MM.1S (cell line): ENCODE data around the gene UST.
A peak's percentile ranks its signal among the peaks of the same experiment; 100 is the strongest.

ENCODE experiments used
- DNase-seq: peaks from one replicate; pipeline ENCODE4 v3.0.0-alpha.2; 2015
- H2AFZ ChIP-seq: fragments of 300-600 bp; sonication (generic); 2 replicates; pipeline ENCODE4 v1.6.0; 2016; ENCODE audit warnings: antibody characterized with exemption, low read length
- H3F3A ChIP-seq: fragments of 300-600 bp; sonication (generic); 2 replicates; pipeline ENCODE4 v1.6.1; 2016; ENCODE audit warnings: mild to moderate bottlenecking, antibody characterized with exemption, low read length, moderate library complexity, mixed read lengths; ENCODE audit not compliant: insufficient read depth
- H3K27ac ChIP-seq: fragments of 300-600 bp; sonication (generic); 2 replicates; pipeline ENCODE4 v1.5.1; 2016; ENCODE audit warnings: mild to moderate bottlenecking, low read length
- H3K27me3 ChIP-seq: fragments of 300-600 bp; sonication (generic); replicated peaks from 2 replicates; pipeline ENCODE4 v1.6.0; 2016; ENCODE audit warnings: low read length; ENCODE audit not compliant: insufficient read depth
- H3K36me3 ChIP-seq: fragments of 300-600 bp; sonication (generic); replicated peaks from 2 replicates; pipeline ENCODE4 v1.6.1; 2016; ENCODE audit warnings: mild to moderate bottlenecking, low read length, mixed read lengths; ENCODE audit not compliant: insufficient read depth
- H3K4me1 ChIP-seq: fragments of 300-600 bp; sonication (generic); 2 replicates; pipeline ENCODE4 v1.6.1; 2016; ENCODE audit warnings: low read length, mixed read lengths
- H3K4me2 ChIP-seq: fragments of 300-600 bp; sonication (generic); 2 replicates; pipeline ENCODE4 v1.6.0; 2016; ENCODE audit warnings: low read depth, low read length
- H3K4me3 ChIP-seq: fragments of 300-600 bp; sonication (generic); 2 replicates; pipeline ENCODE4 v1.5.1; 2016; ENCODE audit warnings: low read length, mixed read lengths
- H3K79me2 ChIP-seq: fragments of 300-600 bp; sonication (generic); 2 replicates; pipeline ENCODE4 v1.6.1; 2016; ENCODE audit warnings: mixed run types, low read length, mixed read lengths
- H3K9ac ChIP-seq: fragments of 300-600 bp; sonication (generic); 2 replicates; pipeline ENCODE4 v1.6.1; 2016; ENCODE audit warnings: low read length, mixed read lengths
- H3K9me2 ChIP-seq: fragments of 300-600 bp; sonication (generic); replicated peaks from 2 replicates; pipeline ENCODE4 v1.6.1; 2016; ENCODE audit warnings: mild to moderate bottlenecking, low read length, mixed read lengths; ENCODE audit not compliant: insufficient read depth
- H3K9me3 ChIP-seq: fragments of 300-600 bp; sonication (generic); replicated peaks from 2 replicates; pipeline ENCODE4 v1.6.1; 2016; ENCODE audit warnings: mild to moderate bottlenecking, low read length, mixed read lengths; ENCODE audit not compliant: insufficient read depth
- H4K20me1 ChIP-seq: fragments of 300-600 bp; sonication (generic); 2 replicates; pipeline ENCODE4 v1.6.1; 2016; ENCODE audit warnings: mild to moderate bottlenecking, low read length, moderate library complexity, mixed read lengths; ENCODE audit not compliant: insufficient read depth
- CTCF ChIP-seq: fragments of 300-600 bp; sonication (generic); IDR thresholded peaks from 2 replicates; pipeline ENCODE4 v1.5.1; 2016; ENCODE audit warnings: antibody characterized with exemption, low read length, mixed read lengths
- EZH2 ChIP-seq: fragments of 300-600 bp; sonication (generic); optimal IDR thresholded peaks from 2 replicates; pipeline ENCODE3; 2017; ENCODE audit warnings: low read depth, mild to moderate bottlenecking, antibody characterized with exemption, low read length, mixed read lengths
- EZH2phosphoT487 ChIP-seq: fragments of 300-600 bp; sonication (generic); IDR thresholded peaks from 2 replicates; pipeline ENCODE4 v1.6.1; 2018; ENCODE audit warnings: antibody characterized with exemption, low read length

The UST gene

DNA sequence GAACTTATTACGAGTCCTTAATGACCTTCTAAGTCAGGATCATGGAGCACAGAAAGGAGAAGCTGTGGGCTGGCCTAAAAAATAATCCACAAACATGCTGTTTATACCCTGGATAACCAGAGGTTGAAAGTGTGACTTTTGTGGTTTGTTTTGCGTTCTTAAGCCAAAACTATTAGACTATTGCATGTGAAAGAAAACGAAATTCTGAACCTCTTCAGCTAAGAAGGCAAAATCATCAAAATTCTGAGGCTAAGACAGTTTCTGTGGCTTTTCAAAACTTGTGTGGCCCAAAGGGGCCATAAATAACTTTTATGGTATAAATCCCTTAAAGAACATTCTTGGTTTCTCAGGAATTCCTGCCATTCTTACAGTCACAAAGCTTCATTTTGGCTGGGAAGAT is 251.0 kb downstream of the UST start:
- peak; percentile 61 for DNase-seq
- Histone ChIP-seq H3K4me1 (peaks cover 5% of the 10 kb centered on the region; the same call in 1 of the 2 replicates), H4K20me1 (no peaks in the 10 kb centered on the region), H3K9me3 (no peaks in the 10 kb centered on the region), H3K79me2 (no peaks in the 10 kb centered on the region), H2AFZ (no peak overlapping the region), H3K36me3 (no peaks in the 10 kb centered on the region), H3K9ac (no peak overlapping the region), H3K4me2 (no peak overlapping the region), H3K27ac (no peak overlapping the region), H3F3A (no peaks in the 10 kb centered on the region; the same call in 1 of the 2 replicates), H3K27me3 (peaks cover 58% of the 10 kb centered on the region), H3K9me2 (no peaks in the 10 kb centered on the region), H3K4me3 (no peak overlapping the region)
- TF ChIP-seq EZH2phosphoT487 = no peak
- TF ChIP-seq EZH2 = no peak
- no peak for TF ChIP-seq CTCF

DNA sequence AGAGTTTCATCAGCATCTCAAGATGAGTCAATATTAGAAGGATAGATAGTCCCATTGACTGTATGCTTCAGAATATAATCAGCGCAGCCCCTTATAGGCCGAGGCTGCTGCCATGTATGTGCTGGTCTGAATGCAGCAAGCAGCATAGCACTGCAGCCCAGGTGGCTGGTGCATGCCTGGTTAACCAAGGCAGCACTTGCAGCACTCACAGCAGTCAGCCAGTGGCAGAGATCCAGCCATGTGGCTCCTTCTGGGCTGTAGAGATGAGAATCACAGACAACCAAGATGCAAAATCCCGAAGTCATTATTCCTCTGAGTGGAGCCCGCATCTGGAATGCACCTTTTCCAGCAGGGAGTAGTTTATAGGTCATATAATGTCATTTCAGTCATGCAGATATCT is 251.9 kb downstream of the UST start:
- no peaks in the 10 kb centered on the region for H3K9me3 ChIP-seq
- H3K9ac ChIP-seq = no peak overlapping the region
- no peaks in the 10 kb centered on the region for H3K36me3 ChIP-seq
- H3K4me2 ChIP-seq = no peak overlapping the region
- H3F3A ChIP-seq = no peaks in the 10 kb centered on the region; the same call in 1 of the 2 replicates
- no peak overlapping the region for H3K4me3 ChIP-seq
- peaks cover 5% of the 10 kb centered on the region; the same call in 1 of the 2 replicates for H3K4me1 ChIP-seq
- no peaks in the 10 kb centered on the region for H3K79me2 ChIP-seq
- H2AFZ ChIP-seq = no peak overlapping the region
- no peak for DNase-seq
- no peaks in the 10 kb centered on the region for H3K9me2 ChIP-seq
- no peak overlapping the region for H3K27ac ChIP-seq
- TF ChIP-seq EZH2phosphoT487 = no peak
- no peak for TF ChIP-seq CTCF
- TF ChIP-seq EZH2 = no peak
- H3K27me3 ChIP-seq = peaks cover 66% of the 10 kb centered on the region
- H4K20me1 ChIP-seq = no peaks in the 10 kb centered on the region

DNA sequence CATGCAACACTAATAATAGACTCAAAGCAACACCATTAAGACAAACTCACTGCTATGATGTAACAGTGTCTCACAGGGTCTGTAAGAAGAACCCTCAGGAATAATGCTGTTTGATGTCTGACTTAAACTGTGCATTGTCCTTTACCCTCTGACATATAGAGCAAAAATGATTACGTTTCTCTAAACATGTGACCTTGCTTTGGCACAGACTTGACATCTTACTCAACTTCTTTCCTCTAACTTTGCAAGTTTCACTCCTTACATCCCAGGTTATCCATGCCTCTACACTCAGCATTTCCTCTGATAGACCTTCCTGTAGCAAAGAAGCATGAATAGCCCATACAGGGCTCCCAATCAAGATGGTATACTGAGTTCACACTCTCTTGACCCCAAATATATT is 252.7 kb downstream of the UST start:
- DNase-seq = no peak
- Histone ChIP-seq H3F3A (no peaks in the 10 kb centered on the region; the same call in 1 of the 2 replicates), H3K9ac (no peak overlapping the region), H3K79me2 (no peaks in the 10 kb centered on the region), H2AFZ (no peak overlapping the region), H3K4me1 (peaks cover 5% of the 10 kb centered on the region; the same call in 1 of the 2 replicates), H3K27me3 (peaks cover 66% of the 10 kb centered on the region), H3K36me3 (no peaks in the 10 kb centered on the region), H3K9me3 (no peaks in the 10 kb centered on the region), H3K9me2 (no peaks in the 10 kb centered on the region), H3K4me2 (no peak overlapping the region), H3K4me3 (no peak overlapping the region), H4K20me1 (no peaks in the 10 kb centered on the region), H3K27ac (no peak overlapping the region)
- no peak for TF ChIP-seq EZH2
- no peak for TF ChIP-seq EZH2phosphoT487
- no peak for TF ChIP-seq CTCF
